Stimulated activated CD8-positive, alpha-beta memory T cell treated with anti-CD3 and anti-CD28 coated beads, Interleukin-12 subunit alpha, Interleukin-12 subunit beta, amount 100 ng/mL, for 1 hour (primary cell): ENCODE measurements around the gene ANO7.

Experiments
- DNase-seq: peaks from one replicate; pipeline ENCODE4 v3.0.0-alpha.2; 2020; ENCODE audit warnings: low read depth

The ANO7 gene

DNA sequence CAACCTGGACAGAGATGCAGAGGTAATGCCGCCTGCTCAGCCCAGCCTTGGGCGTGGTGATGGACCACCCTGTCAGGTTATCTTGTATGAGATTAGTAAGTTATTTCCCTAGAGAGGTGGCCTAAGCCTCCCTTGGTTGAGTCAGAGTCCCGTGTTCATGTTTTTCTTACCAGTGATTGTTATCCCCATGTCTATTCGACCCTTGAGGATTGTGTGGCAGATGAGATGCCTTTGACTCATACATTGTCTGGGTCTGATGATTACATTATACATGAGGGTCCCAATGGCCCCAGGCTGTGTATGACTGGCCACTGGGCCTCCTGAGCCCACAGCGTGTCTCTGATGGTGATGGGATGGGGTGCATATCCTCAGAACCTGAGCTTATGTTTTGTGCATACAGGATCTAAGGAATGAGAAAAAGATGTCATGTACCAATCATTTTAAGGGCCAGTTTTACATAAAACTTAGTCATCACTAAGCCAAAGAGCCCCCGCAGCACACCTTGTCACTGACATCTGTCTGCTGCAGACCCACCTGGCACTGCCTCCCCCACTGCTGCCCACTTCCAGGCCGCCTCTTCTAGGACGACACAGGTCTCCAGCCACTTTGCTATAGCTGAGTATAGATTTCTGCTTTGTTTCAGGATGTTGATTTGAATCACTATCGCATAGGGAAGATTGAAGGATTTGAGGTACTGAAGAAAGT is 30.5 kb upstream of the ANO7 start:
- DNase-seq, result no peak

DNA sequence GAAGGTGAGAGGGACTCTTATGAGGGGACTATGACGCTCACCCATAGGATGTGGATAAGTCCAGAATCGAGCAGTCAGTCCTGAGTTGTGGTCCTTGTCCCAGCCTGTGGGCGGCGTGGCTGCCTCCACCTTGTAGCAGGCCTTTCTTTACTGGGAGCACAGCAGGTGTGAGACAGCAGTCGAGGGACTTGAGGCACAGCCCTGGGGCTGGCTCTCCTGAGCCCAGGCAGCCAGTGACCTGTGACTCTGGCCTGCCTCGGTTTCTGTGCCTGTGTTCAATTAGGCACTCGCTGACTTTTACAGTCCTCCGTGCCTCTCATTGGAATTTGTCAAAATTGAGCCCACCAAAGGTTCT is 30.0 kb upstream of the ANO7 start:
- DNase-seq, result no peak

DNA sequence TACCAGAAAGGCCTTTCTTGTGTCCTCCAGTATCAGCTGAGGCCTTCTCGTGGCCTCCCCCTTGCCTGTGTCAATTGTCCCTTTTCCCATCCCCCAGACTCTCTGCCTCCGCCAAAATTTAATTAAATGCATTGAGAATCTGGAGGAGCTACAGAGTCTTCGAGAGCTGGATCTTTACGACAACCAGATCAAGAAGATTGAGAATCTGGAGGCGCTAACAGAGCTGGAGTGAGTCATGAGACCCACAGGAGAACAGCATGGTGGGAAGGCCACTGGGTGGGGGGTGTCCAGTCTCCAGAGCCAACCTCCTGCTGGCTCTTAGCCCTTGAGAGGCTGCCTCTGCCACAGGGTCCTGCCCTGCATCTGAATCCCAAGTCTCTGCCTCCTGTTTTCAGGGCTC is 29.4 kb upstream of the ANO7 start:
- no peak for DNase-seq

DNA sequence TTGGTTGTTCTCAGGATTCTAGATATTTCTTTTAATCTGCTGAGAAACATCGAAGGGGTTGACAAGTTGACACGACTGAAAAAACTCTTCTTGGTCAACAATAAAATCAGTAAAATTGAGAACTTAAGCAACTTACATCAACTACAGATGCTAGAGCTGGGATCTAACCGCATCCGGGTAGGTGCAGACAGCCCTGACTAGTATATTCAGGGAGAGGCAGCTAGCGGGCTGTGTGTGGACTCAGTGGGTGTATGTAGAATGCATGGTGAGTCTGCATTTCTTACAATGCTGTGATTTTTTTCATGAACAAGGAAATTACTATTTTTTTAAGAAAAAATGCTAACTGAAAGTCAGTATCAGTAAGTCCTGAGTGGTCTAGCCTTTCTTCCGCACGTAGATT is 28.2 kb upstream of the ANO7 start:
- no peak for DNase-seq

- no peak for DNase-seq
These were observed 26.7 kb upstream of the ANO7 start for GRCh38 chr2:241161646-241162281.

DNA sequence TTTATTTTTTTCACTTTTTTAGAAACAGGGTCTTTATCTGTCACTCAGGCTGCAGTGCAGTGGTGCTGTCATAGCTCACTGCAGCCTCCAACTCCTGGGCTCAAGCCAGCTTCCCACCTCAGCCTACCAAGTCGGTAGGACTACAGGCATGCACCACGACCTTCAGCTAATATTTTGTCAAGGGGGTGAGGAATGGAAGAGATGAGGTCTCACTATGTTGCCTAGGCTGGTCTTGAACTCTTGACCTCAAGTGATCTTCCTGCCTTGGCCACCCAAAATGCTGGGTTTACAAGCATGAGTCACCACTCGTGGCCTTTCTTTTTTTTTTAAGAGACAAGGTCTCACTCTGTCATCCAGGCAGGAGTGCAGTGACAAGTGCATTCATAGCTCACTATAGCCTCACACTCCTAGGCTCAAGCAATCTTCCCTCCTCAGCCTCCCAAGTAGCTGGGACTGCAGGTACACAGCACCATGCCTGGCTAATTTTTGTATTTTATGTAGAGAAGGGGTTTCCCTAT is 24.8 kb upstream of the ANO7 start:
- no peak for DNase-seq

GRCh38 chr2:241168366-241168765 is 20.1 kb upstream of the ANO7 start:
- no peak for DNase-seq

GRCh38 chr2:241173557-241173956 is 14.9 kb upstream of the ANO7 start:
- no peak for DNase-seq

DNA sequence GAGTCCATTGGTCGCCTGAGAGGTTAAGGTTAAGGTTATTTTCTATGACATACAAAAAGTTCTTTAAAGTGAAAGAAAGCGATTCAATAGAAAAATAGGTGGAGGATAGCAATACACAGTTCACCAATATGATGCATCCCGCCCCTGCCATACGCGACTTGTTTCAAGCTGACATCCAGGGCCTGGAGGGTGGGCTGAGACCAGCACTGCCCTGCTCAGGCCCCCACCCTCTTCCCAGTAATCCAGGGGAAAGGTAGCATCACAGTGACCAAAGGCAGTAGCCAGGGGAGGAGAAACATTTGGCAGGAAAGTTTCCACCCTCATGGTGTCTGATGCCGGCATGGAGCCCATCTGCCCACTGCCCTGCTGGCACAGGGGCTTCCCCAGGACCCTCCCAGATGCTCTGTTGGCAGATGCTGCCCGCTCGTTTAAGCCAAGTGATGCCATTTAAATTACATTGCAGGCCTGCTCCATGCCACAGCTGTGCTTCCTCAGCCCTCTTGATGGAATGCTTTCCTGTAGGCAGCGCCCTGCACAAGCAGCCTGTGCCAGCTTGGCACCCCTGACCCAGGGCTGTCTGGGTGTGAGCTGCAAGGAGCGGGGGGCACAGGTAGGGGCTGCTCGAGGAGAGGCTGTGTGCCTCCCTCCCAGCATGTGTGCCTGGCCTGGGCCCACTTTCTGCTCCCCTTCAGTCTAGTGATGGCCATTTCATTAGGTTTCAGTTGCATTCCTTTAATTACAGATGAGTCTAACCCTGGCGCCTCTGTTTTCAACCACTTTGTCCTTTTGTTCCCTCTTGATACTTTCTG is 10.7 kb upstream of the ANO7 start:
- no peak for DNase-seq

DNA sequence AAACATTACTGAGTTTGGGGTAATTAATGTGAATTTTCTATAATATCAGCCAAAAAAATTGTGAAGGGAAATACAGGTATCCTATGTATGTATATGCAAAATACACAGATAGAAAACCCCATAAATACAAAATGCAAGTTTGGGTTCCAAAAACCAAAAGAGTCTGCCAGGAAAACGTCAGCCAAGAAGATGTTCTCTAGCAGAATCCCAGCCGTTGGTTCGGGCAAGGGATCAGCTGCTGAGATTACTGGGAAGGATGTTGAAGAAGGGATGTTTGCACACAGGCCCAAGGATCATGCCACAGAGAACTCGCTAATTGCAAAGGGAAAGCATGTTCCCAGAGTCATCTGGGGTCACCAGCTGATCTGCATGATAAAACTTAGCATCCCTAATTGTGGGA is 9.5 kb upstream of the ANO7 start:
- DNase-seq, result no peak

DNA sequence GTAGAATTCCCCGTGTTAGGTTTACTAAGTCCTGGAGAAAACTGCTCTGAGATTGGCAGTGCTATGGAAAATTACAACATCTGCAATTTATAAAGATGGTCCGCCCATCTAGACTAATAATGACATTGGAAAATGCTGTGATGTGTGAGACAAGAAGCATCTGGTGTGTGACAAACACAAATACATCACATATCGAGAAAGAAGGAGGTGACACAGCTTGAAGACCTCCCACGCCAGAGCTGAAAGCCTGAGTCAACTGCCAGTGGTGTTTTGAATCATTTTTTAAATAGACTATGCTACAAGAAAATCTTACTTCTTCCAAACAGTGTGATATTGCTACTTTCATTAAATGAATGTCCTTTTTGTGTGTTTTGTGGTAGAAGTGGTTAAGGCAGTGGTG is 8.6 kb upstream of the ANO7 start:
- DNase-seq, result no peak

DNA sequence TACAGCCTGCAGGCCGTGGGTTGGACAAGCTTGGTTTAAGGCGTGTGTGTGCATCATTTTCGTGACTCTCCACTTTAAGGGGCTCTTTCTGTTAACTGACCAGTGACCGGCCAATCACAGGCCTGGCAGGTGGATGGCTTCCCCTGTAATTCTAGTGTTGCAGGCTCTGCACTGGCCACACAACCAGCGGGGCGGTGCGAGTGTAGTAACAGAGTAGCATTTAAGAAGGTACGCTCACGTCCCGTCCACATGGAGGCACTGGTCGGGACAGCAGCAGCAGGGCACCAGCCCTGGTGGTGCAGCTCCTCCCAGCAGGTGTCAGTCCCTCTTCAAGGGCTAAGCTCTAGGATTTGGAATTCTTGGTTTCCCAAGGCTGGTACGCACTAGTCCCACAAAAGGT is 8.0 kb upstream of the ANO7 start:
- DNase-seq, result no peak

DNA sequence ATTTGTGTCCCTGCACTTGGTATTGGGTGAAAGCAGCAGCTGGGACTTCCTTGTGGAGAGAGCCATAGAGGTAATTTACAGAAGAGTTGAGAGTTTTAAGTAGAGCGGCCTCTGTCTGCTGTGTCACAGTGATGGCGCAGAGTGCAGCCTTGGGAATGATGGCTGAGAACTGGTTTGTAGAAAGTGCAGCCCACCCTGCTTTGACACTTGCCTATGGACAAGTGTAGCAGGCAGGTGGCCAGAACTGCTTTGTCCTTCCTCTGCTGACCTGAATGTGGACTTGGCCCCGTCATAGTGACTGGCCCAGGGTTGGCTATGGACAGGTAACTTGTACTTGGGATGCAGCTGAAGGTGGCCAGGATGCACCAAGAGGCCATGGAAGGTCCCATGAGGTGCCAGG is 6.4 kb upstream of the ANO7 start:
- DNase-seq, result no peak

- no peak for DNase-seq
These were observed 5.8 kb upstream of the ANO7 start for GRCh38 chr2:241182531-241183133.

DNA sequence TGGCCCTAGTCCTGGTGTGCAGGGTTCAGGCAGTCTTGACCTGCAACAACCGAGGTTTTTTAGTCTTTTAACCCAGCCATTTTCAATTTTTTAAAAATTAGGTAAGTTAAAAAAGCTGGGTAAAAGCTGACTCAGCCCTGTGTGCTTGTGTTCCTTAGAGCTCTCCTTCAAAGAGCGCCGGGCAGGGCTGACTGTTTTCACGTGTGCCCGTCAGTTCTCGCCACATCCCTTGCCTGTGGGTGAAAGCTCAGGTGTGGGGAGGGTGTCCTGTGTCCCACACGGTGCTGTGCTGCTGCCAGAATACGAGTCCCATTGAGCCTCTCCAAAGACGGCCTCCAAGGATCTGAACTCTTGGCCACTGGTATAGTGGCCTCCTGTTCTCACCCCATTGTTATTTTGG is 5.3 kb upstream of the ANO7 start:
- no peak for DNase-seq

DNA sequence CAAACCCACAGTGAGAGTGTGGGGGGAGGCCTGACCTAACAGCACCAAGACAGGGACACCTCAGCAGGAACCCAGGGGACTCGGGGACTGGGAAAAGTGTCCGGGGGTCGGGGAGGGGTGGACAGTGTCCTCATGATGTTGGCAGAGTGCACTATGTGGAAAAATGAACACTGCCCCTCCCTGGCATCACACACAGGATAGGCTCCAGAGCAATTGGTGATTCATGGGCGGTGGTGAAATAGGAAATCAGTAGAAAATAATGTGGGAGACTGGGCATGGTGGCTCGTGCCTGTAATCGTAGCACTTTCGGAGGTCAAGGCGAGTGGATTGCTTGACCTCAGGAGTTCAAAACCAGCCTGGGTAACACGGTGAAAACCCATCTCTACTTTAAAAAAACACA is 3.6 kb upstream of the ANO7 start:
- no peak for DNase-seq

GRCh38 chr2:241185961-241186360 is 2.5 kb upstream of the ANO7 start:
- DNase-seq, result no peak

- no peak for DNase-seq
These were observed 1.2 kb upstream of the ANO7 start for GRCh38 chr2:241187101-241187917.

- DNase-seq, result no peak
These were observed 601 bp upstream of the ANO7 start for GRCh38 chr2:241187918-241188234.

DNA sequence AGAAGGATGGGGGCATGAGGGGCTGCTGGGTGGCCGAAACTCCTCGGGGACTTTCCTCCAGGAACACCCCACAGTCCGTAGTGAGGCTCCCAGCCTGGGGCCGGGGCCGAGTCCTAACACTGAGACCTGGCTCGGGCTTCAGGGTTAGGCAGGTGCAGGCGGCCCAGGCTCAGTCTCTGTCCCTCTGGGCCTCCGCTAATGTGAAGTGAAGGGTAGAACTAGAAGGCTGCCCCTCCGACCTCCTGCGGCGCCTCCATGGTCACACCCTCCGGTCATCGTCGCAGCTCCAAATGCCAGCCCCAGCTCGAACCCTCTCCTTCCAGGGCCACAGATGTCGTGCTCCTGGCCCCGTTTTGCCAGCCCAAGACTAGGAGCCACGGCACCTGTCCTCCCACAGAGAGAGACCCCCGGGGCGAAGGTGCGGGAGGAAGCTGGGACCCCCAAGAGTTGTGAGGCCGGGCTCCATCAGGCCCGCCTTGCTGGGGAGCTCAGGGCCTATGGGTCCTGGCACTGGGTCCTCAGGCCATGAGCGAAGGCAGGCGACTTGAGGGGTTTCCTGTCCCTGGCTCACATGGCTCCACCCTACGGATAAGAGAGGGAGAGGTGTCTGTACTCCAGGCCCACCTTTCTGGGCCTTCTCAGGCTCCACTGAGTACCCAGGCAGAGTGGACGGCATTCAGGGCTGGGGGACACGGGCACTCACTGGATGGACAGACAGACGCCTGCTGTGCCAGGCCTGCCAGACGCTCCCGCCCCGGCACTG is 797 bp downstream of the ANO7 start:
- no peak for DNase-seq

GRCh38 chr2:241189856-241190201 is 1.4 kb downstream of the ANO7 start:
- no peak for DNase-seq
